Stimulated activated CD4-positive, alpha-beta T cell treated with anti-CD3 and anti-CD28 coated beads, Interleukin-1b, Interleukin-23, amount 100 ng/mL, for 1 hour (primary cell): ENCODE measurements around the gene HLA-DMA.
"Not testable (repeated sequence)": the region's sequence is repeated elsewhere in the genome, so short reads cannot be mapped to it uniquely, and the experiment has no call there.

ENCODE experiments used
- DNase-seq, 2 donors: peaks; one replicate each; pipeline ENCODE4 v3.0.0-alpha.2; 2020; ENCODE audit warnings: low read depth in 2 of 2

The HLA-DMA gene

GRCh38 chr6:32954986-32955802 lies 2.3 kb upstream of the HLA-DMA start:
- no peak for DNase-seq

GRCh38 chr6:32954267-32954666 lies 1.4 kb upstream of the HLA-DMA start:
- DNase-seq: no peak

- DNase-seq: no peak
Measured at GRCh38 chr6:32953775-32954174, 878 bp upstream of the HLA-DMA start.

DNA sequence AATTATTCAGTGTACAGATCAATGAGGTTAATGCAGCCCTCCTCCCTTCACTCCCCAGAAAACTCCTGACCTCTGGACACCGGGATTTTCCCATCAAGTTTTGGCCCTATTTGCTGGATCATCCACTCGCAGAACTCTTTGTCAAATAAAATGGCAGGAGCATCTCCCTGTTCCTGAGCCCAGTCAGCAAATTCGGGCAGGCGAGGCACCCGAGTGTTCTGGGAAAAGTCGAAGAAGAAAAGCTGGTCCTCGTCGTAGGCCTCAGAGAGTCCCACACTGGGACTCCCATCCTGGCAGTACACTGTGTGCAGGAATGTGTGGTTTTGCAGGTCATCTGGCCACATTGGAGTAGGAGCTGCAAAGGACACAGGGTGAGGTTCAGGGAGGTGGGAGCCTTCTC lies 2.4 kb downstream of the HLA-DMA start:
- DNase-seq: no peak

DNA sequence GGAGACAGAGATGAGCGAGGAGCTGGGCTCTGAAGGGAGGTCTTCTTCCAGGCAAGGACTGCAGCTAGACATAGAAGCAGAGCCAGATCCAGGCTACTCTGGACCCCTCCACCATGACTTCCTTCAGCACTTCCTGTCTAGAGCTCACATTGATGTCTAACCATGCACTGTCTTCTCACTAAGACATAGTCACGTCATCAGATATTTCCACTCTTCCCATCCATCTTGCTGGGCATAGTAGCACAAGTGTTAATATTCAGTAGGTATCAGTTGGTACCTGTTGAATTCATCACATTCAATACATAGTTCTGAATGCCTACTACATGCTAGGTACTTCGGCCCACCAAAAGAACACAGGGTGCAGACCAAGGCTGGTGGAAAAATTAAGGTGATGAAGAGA lies 2.9 kb downstream of the HLA-DMA start:
- DNase-seq: no peak

DNA sequence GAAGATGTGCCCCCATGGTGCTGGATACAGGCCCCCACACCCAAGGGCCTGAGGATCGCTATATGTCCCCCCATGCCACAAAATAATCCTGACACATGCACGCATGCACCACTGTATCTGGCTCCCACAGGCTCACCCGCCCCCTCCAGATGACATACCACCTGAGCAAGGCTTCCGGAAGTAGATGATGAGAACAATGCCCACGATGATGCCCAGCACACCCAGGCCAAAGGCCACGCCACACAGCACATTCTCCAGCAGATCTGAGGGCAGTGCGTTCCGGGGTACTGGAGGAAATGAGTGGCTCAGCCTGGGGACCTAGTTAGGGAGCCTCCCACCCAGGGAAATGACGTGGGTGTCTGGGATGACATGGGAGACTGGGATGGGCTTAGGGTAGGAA lies 3.8 kb downstream of the HLA-DMA start:
- DNase-seq: no peak

DNA sequence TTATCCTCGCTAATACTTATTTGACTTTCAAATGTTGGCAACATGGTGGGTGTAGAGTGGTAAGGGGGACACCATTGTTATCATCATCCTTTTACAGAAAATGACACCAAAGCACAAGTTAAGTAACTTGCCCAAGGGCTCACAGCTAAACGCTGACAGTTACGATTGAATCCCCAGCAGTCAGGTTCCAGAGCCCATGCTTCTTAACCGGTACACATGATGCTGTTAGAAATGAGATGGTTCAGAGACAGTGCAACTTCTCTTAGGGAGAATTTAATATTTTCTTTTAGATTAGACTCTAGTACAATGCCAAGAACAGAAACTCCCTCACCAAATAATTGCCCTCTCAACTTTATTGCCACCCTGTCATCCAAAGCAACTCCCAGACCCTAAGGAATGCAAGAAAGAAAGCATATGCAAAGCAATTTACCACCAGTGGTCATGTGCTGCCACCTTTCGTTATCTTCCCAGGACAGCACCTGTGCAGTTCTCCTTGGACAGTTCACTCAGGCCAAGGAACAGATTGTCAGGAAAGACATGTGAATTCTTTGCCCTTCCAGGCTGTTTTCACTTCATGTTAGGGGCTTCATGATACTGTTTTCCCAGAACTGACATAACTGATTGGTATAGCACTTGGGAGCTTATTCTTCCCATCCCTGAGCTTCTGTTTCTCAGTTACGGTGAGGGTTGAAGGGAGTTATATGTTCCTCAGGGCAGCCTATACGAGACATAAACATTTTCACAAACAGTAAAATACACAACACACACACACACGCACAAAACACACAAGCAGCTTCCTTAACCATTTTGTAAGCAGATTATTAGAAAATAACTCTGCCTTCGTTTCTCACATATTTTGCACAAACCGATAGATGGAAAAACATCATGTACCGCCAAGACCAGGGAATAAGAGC lies 5.1 kb downstream of the HLA-DMA start:
- no peak for DNase-seq

GRCh38 chr6:32946893-32947292 lies 6.0 kb downstream of the HLA-DMA start:
- no peak for DNase-seq

DNA sequence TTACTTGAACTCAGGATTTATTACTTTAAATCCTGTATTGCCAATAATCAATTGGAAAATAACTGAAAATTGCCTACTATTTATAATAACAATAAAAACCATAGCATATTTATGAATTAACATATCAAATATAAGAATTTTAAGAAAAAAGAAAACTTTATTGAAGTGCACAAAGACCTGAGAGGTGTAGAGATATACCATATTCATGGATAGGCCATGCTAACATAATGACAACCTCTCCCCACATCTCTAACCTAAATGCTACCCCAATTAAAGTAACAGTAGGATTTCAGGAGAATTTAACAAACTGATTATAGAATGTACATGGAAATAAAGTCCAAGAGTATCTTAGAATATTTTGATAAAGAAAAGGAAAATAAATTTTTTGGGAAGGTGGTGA lies 6.9 kb downstream of the HLA-DMA start:
- DNase-seq: no peak

DNA sequence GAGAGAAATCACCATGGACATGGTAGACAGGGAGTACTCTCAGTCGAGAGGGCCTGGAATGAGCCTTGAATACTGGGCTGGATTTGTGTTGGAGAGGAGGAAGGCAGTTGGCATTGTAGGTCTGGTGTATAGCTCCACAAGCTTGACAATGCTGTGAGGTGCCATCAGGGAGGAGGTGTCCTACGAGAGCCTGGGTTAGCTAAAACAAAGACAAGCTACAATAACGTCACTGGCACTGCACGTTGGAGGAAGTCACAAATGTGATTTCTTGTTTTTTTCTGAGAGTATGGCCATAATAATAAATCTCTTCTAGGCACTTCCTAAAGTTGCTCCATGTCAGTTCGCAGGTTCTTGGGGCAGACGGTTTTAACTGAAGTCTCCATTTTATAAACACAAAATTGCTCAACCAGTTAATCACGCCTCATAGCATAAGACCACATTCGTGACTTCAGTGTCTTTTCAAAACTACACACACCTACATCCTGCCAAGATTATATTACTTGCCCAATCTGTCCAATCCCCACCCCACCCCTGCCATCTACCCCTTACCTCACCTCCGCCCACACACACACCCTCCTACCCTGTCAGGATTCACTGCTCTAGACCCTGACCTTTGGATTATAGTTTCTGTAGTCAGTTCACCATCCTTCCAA lies 7.7 kb downstream of the HLA-DMA start:
- DNase-seq: no peak

GRCh38 chr6:32943864-32944649 lies 8.8 kb downstream of the HLA-DMA start:
- DNase-seq: no peak

DNA sequence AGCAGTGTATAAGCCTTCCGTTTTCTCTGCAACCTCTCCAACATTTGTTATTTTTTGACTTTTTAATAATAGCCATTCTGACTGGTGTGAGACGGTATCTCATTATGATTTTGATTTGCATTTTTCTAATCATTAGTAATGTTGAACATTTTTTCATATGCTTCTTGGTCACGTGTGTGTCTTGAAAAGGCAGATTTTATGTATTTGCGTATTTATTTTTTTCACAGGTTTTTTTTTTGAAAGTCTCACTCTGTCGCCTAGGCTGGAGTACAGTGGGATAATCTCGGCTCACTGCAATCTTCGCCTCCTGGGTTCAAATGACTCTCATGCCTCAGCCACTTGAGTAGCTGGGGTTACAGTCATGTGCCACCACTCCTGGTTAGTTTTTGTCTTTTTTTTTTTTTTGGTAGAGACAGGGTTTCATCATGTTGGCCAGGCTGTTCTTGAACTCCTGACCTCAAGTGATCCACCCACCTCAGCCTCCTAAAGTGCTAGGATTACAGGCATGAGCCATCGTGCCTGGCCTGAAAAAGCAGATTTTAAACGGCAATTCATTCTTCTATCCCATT lies 10.3 kb downstream of the HLA-DMA start:
- not testable (repeated sequence) for DNase-seq

- DNase-seq: no peak
Measured at GRCh38 chr6:32941214-32941768, 11.6 kb downstream of the HLA-DMA start.

DNA sequence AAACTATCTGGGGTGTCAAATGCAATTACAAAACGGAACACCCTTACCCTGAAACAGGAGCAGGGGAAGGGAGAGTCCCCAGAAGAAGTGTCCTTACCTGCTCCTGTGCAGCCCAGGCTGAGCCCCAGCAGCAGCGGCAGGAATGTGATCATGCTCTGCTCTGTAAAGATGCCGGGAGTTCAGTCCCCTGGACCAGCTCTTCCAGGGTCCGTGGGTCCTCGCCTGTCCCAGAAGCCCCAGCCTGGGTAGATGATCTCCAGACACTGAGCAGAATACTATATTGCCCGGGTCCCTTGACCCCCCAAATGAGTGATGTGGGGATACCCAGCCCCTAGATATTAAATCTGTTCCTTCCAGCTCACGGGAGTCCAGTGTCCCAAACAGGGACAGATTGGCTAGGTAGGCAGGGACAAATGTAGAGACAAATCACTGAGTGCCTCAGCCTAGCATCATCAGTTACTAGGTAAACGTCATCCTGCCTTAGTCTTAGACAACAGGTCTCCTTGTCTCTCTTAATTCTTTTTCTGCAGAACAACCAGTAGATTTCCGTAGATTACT lies 12.2 kb downstream of the HLA-DMA start, which contains the start of gene HLA-DMB:
HLA-DMB (minus strand) TSS at position 373 of the 558 bp plus-strand sequence; CDS start at position 152, 221 bp downstream.
- no peak for DNase-seq

- DNase-seq: no peak
Measured at GRCh38 chr6:32938494-32938893, 14.4 kb downstream of the HLA-DMA start.

DNA sequence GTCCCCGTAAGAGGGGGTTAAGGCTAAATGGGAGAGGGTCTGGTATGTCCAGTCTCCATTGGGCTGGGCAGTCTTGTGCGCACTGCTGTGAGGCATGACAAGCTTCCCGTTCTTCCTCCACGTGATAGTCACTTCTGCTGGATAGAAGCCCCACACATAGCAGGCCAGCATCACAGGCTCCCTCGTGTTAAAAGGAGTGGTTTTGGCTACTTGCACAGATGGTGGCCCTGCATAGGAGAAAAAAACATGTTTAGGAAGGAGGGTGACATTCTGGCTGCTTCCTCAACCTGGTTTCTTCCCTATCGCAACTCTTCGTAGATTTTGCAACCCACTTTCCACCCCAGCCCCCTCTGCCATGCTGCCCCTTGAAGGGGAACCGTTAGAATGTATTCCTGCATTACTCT lies 15.7 kb downstream of the HLA-DMA start:
- no peak for DNase-seq

GRCh38 chr6:32936239-32937152 lies 16.4 kb downstream of the HLA-DMA start:
- DNase-seq: no peak

GRCh38 chr6:32935551-32936238 lies 17.2 kb downstream of the HLA-DMA start:
- DNase-seq: no peak

GRCh38 chr6:32933661-32934085 lies 19.2 kb downstream of the HLA-DMA start:
- peak; percentile 53 for DNase-seq
